ENCODE results near the gene RNASEH2B.
A peak's percentile ranks its signal among the peaks of the same experiment; 100 is the strongest.

Gene RNASEH2B

GRCh38 chr13:50909605-50910484, at the start of gene RNASEH2B:
Gene RNASEH2B (plus strand): TSS chr13:50909791. CDS start chr13:50910077, 286 bp downstream.
- DNase-seq (ENCODE audit: low spot score), result peak; percentile 77

GRCh38 chr13:50864492-50864891, 45.1 kb upstream of the RNASEH2B start:
- DNase-seq (ENCODE audit: low spot score), result no peak

- DNase-seq (ENCODE audit: low spot score), result no peak
These were observed 42.6 kb upstream of the RNASEH2B start for GRCh38 chr13:50866817-50867636.

GRCh38 chr13:50867637-50867945, 42.0 kb upstream of the RNASEH2B start:
- no peak for DNase-seq (ENCODE audit: low spot score)

- no peak for DNase-seq (ENCODE audit: low spot score)
These were observed 38.2 kb upstream of the RNASEH2B start for GRCh38 chr13:50871405-50871804.

- no peak for DNase-seq (ENCODE audit: low spot score)
These were observed 36.1 kb upstream of the RNASEH2B start for GRCh38 chr13:50873467-50873866.

- DNase-seq (ENCODE audit: low spot score), result no peak
These were observed 35.6 kb upstream of the RNASEH2B start for GRCh38 chr13:50873991-50874390.

- DNase-seq (ENCODE audit: low spot score), result no peak
These were observed 26.7 kb upstream of the RNASEH2B start for GRCh38 chr13:50882816-50883435.

- DNase-seq (ENCODE audit: low spot score), result no peak
These were observed 25.9 kb upstream of the RNASEH2B start for GRCh38 chr13:50883728-50884127.

GRCh38 chr13:50884265-50884664, 25.3 kb upstream of the RNASEH2B start:
- DNase-seq (ENCODE audit: low spot score), result no peak

- no peak for DNase-seq (ENCODE audit: low spot score)
These were observed 22.4 kb upstream of the RNASEH2B start for GRCh38 chr13:50887151-50887550.

- no peak for DNase-seq (ENCODE audit: low spot score)
These were observed 21.2 kb upstream of the RNASEH2B start for GRCh38 chr13:50888362-50888761.

GRCh38 chr13:50889317-50889716, 20.3 kb upstream of the RNASEH2B start:
- DNase-seq (ENCODE audit: low spot score), result no peak

GRCh38 chr13:50891206-50891605, 18.4 kb upstream of the RNASEH2B start:
- no peak for DNase-seq (ENCODE audit: low spot score)

- DNase-seq (ENCODE audit: low spot score), result peak; percentile 35
These were observed 17.2 kb upstream of the RNASEH2B start for GRCh38 chr13:50892210-50892944.

GRCh38 chr13:50893211-50893852, 16.3 kb upstream of the RNASEH2B start:
- peak; percentile 29 for DNase-seq (ENCODE audit: low spot score)

- no peak for DNase-seq (ENCODE audit: low spot score)
These were observed 15.6 kb upstream of the RNASEH2B start for GRCh38 chr13:50894012-50894411.

- DNase-seq (ENCODE audit: low spot score), result no peak
These were observed 15.1 kb upstream of the RNASEH2B start for GRCh38 chr13:50894504-50894903.

- DNase-seq (ENCODE audit: low spot score), result peak; percentile 19
These were observed 11.3 kb upstream of the RNASEH2B start for GRCh38 chr13:50898338-50898737.

GRCh38 chr13:50901701-50902100, 7.9 kb upstream of the RNASEH2B start:
- no peak for DNase-seq (ENCODE audit: low spot score)

GRCh38 chr13:50905256-50905655, 4.3 kb upstream of the RNASEH2B start:
- DNase-seq (ENCODE audit: low spot score), result no peak
